K562 (cell line): ENCODE data around the gene EXOC4. TPM values are rescaled to one million over a fixed set of nuclear protein-coding genes. Genes with fewer than 3 reads are reported as not detected.

Experiments
- ATAC-seq: fragments of 200-7000 bp; cut with Tn5 transposase; 3 replicates; pipeline ENCODE4 v1.9.1; 2020; ENCODE audit warnings: moderate library complexity
- BruUV-seq: library from RNA; stranded (reverse); fragments of 400-500 nt; replicated peaks from 2 replicates; lab custom pipeline; 2021; lab: Mats Ljungman, UMichigan
- CTCF ChIA-PET: fragments of 300-600 bp; formaldehyde crosslinking; extraction: SDS; loops from one replicate; lab custom pipeline; 2021; ENCODE audit warnings: low intra/inter-chr PET ratio; lab: Yijun Ruan, JAX
- POLR2A ChIA-PET: fragments of 300-600, 350-650 bp; sonication (Branson Sonifier 250); formaldehyde crosslinking; extraction: SDS; loops from one replicate; lab custom pipeline; 2021; ENCODE audit warnings: antibody characterized with exemption, inconsistent platforms; lab: Yijun Ruan, JAX
- DNase-seq, 4 experiments: peaks; one replicate each; pipeline versions ENCODE4 v3.0.0 to v3.0.0-alpha.2; 2011 to 2018; ENCODE audit warnings: low spot score in 3 of 4, mixed read lengths in 3 of 4; ENCODE audit errors: extremely low read depth in 1 of 4
- FAIRE-seq: peaks from 2 replicates; lab custom pipeline; 2011; peaks lifted over from hg19 to GRCh38; lab: Jason Lieb, UNC
- H2AFZ ChIP-seq: 2 replicates; pipeline ENCODE4 v1.6.0; 2011; ENCODE audit warnings: low read depth, low read length, control low read depth, inconsistent platforms
- H3K27ac ChIP-seq: fragments of 200-600 bp; 3 replicates; pipeline ENCODE4 v1.8.0; 2011; ENCODE audit warnings: low read depth, mild to moderate bottlenecking, control low read depth, inconsistent platforms, low read length, moderate library complexity, mixed read lengths; ENCODE audit errors: extremely low read depth
- H3K27me3 ChIP-seq, 2 experiments: fragments of 300-600 bp in 1 of 2; 2 replicates in 1 of 2; 3 replicates in 1 of 2; pipeline versions ENCODE4 v1.6.0 to v1.8.0; 2011; ENCODE audit warnings: inconsistent platforms in 2 of 2, low read length in 2 of 2, mild to moderate bottlenecking in 1 of 2, mixed read lengths in 1 of 2, moderate library complexity in 1 of 2; ENCODE audit not compliant: control insufficient read depth in 2 of 2, insufficient read depth in 2 of 2
- H3K36me3 ChIP-seq: fragments of 300-600 bp; 3 replicates; pipeline ENCODE4 v1.8.0; 2011; ENCODE audit warnings: mild to moderate bottlenecking, low read length, inconsistent platforms; ENCODE audit not compliant: control insufficient read depth, insufficient read depth
- H3K4me1 ChIP-seq, 2 experiments: fragments of 200-600 bp in 1 of 2; replicated peaks in 1 of 2; 2 replicates in 1 of 2; 3 replicates in 1 of 2; pipeline versions ENCODE4 v1.5.1 to v1.8.0; 2011; ENCODE audit warnings: inconsistent platforms in 2 of 2, low read length in 2 of 2, mild to moderate bottlenecking in 1 of 2, mixed read lengths in 1 of 2, moderate library complexity in 1 of 2; ENCODE audit not compliant: control insufficient read depth in 2 of 2, insufficient read depth in 2 of 2
- H3K4me2 ChIP-seq: 2 replicates; pipeline ENCODE4 v1.6.1; 2011; ENCODE audit warnings: low read length, control low read depth, inconsistent platforms, mixed read lengths; ENCODE audit not compliant: insufficient read depth
- H3K4me3 ChIP-seq: fragments of 200-600 bp; sonication (generic), shearing (Covaris generic); 2 replicates; pipeline ENCODE4 v1.5.1; 2016; ENCODE audit warnings: control low read depth, inconsistent platforms
- H3K79me2 ChIP-seq: fragments of 200-600 bp; 3 replicates; pipeline ENCODE4 v1.8.0; 2011; ENCODE audit warnings: low read length, inconsistent platforms; ENCODE audit not compliant: control insufficient read depth, insufficient read depth
- H3K9ac ChIP-seq, 2 experiments: 2 replicates each; pipeline versions ENCODE4 v1.6.0 to v1.6.1; 2011; ENCODE audit warnings: low read depth in 2 of 2, low read length in 2 of 2, control low read depth in 1 of 2, inconsistent platforms in 1 of 2, mild to moderate bottlenecking in 1 of 2, mixed read lengths in 1 of 2; ENCODE audit not compliant: insufficient read depth in 1 of 2
- H3K9me1 ChIP-seq: one replicate; pipeline ENCODE4 v1.6.0; 2011; ENCODE audit warnings: inconsistent platforms, mild to moderate bottlenecking, low read length, moderate library complexity; ENCODE audit not compliant: control insufficient read depth, insufficient read depth
- H3K9me3 ChIP-seq: replicated peaks from 2 replicates; pipeline ENCODE4 v1.5.1; 2011; ENCODE audit warnings: low read depth, low read length, inconsistent platforms; ENCODE audit not compliant: control insufficient read depth, insufficient read depth
- H4K20me1 ChIP-seq: replicated peaks from 2 replicates; pipeline ENCODE4 v1.6.1; 2011; ENCODE audit warnings: low read length, inconsistent platforms, mixed read lengths; ENCODE audit not compliant: control insufficient read depth, insufficient read depth
- ADNP ChIP-seq: fragments of 200-800 bp; sonication (Bioruptor generic); IDR thresholded peaks from 2 replicates; pipeline ENCODE4 v1.6.1; 2016; ENCODE audit warnings: missing genetic modification characterization, missing compliant biosample characterization
- ARID1B ChIP-seq: fragments of 450-650 bp; IDR thresholded peaks from 2 replicates; pipeline ENCODE4 v1.6.1; 2016; ENCODE audit warnings: antibody characterized with exemption, mild to moderate bottlenecking, inconsistent platforms
- ARID3A ChIP-seq: IDR thresholded peaks from 2 replicates; pipeline ENCODE4 v1.6.1; 2012; ENCODE audit warnings: low read depth, low read length, improper control_type of control experiment, borderline replicate concordance
- CBFA2T2 ChIP-seq: fragments of 450-650 bp; conservative IDR thresholded peaks from 2 replicates; pipeline ENCODE4 v1.6.1; 2017; ENCODE audit warnings: mild to moderate bottlenecking
- CBFA2T3 ChIP-seq: fragments of 450-650 bp; IDR thresholded peaks from 2 replicates; pipeline ENCODE4 v1.6.1; 2017
- CC2D1A ChIP-seq: fragments of 450-650 bp; IDR thresholded peaks from 2 replicates; pipeline ENCODE4 v1.6.1; 2017; ENCODE audit warnings: mild to moderate bottlenecking
- DPF2 ChIP-seq: fragments of 450-650 bp; IDR thresholded peaks from 2 replicates; pipeline ENCODE4 v1.6.1; 2016
- EP300 ChIP-seq: IDR thresholded peaks from 2 replicates; pipeline ENCODE4 v1.6.1; 2012; ENCODE audit warnings: low read length, improper control_type of control experiment
- ETV1 ChIP-seq: fragments of 450-650 bp; conservative IDR thresholded peaks from 2 replicates; pipeline ENCODE4 v1.6.1; 2016; ENCODE audit warnings: missing genetic modification characterization, control low read depth, low read depth, missing compliant biosample characterization
- NCOR1 ChIP-seq: fragments of 450-650 bp; IDR thresholded peaks from 2 replicates; pipeline ENCODE4 v1.6.1; 2016; ENCODE audit warnings: mild to moderate bottlenecking, moderate library complexity
- POLR2AphosphoS5 ChIP-seq: IDR thresholded peaks from 2 replicates; pipeline ENCODE4 v1.6.1; 2011; ENCODE audit warnings: mild to moderate bottlenecking, low read depth, low read length, moderate library complexity; ENCODE audit not compliant: control insufficient read depth, insufficient read depth
- RCOR1 ChIP-seq, 2 experiments: IDR thresholded peaks; 2 replicates each; pipeline ENCODE4 v1.6.1; 2012; ENCODE audit warnings: low read depth in 2 of 2, low read length in 2 of 2, borderline replicate concordance in 1 of 2, improper control_type of control experiment in 1 of 2
- SMARCA4 ChIP-seq: fragments of 450-650 bp; IDR thresholded peaks from 2 replicates; pipeline ENCODE4 v1.6.1; 2016
- TAL1 ChIP-seq: fragments of 450-650 bp; IDR thresholded peaks from 2 replicates; pipeline ENCODE4 v1.6.1; 2016; ENCODE audit warnings: mild to moderate bottlenecking
- TCF3 ChIP-seq: sonication (generic); formaldehyde crosslinking; IDR thresholded peaks from 2 replicates; pipeline ENCODE4 v1.4.0; 2020; ENCODE audit warnings: mild to moderate bottlenecking, missing genetic modification reagents
- TCFL5 ChIP-seq: fragments of 250-450 bp; sonication (Bioruptor Pico); conservative IDR thresholded peaks from 2 replicates; pipeline ENCODE4 v1.6.1; 2021; ENCODE audit warnings: mild to moderate bottlenecking, moderate library complexity, matching md5 sums
- TEAD4 ChIP-seq, 2 experiments: sonication (generic) in 1 of 2; formaldehyde crosslinking in 1 of 2; IDR thresholded peaks; 2 replicates each; pipeline versions ENCODE4 v1.6.1 to v1.8.0; 2012 to 2022; ENCODE audit warnings: borderline replicate concordance in 1 of 2, inconsistent platforms in 1 of 2, low read length in 1 of 2, mild to moderate bottlenecking in 1 of 2, missing genetic modification reagents in 1 of 2
- TRIM24 ChIP-seq, 2 experiments: fragments of 450-650 bp; IDR thresholded peaks; 2 replicates each; pipeline ENCODE4 v1.6.1; 2016
- ZC3H11A ChIP-seq: IDR thresholded peaks from 2 replicates; pipeline ENCODE4 v1.6.1; 2012; ENCODE audit warnings: low read depth, low read length, improper control_type of control experiment
- WGBS: fragments of 100-300 bp; shearing (Covaris generic); methylation state at CpG from one replicate; pipeline ENCODE4 v1.1.6; 2016; ENCODE audit warnings: low coverage, mixed read lengths; ENCODE audit not compliant: insufficient coverage; ENCODE audit errors: missing lambda C conversion rate; 5-methylcytosine and 5-hydroxymethylcytosine counted together
- in situ Hi-C: fragments of 300-500 bp; cut with MboI; formaldehyde crosslinking; loops from 4 replicates; pipeline ENCODE4 v1.15.0; 2018; ENCODE audit warnings: inconsistent platforms, mixed read lengths
- intact Hi-C: fragments of 100-400 bp; cut with micrococcal nuclease; formaldehyde crosslinking; loops from 2 replicates; pipeline ENCODE4 v1.14.2; 2022
- polyA plus RNA-seq, 8 experiments: library from polyadenylated mRNA; depleted of rRNA in 4 of 8; stranded (reverse) in 5 of 8; unstranded in 3 of 8; fragments of >200 nt; fragmentation: Nextera tagmentation in 2 of 8; fragmentation: Illumina TruSeq in 1 of 8; extraction: Ambion mirVana in 2 of 8; extraction: Trizol in 1 of 8; gene quantifications; 2 replicates each; pipeline versions ENCODE4 v1.2.1 to v1.2.3, GENCODE V29; 2011 to 2014; ENCODE audit warnings: inconsistent platforms in 1 of 8, missing spikeins in 1 of 8
- total RNA-seq, 7 experiments: library from RNA; depleted of rRNA in 6 of 7; stranded (reverse); fragments of >200 nt in 6 of 7; fragmentation: Illumina TruSeq in 2 of 7; extraction: Trizol in 2 of 7; gene quantifications; 2 replicates each; pipeline versions ENCODE4 v1.2.1 to v1.2.3, GENCODE V29; 2011 to 2021; ENCODE audit warnings: low replicate concordance in 1 of 7

EXOC4 gene
- total and polyA plus RNA-seq, 9 of the 15 experiments (the other 6 are each of a cell fraction or from before 2014, with no cell fraction given) = 18.5 to 73.1 (median 46.6) TPM

DNA sequence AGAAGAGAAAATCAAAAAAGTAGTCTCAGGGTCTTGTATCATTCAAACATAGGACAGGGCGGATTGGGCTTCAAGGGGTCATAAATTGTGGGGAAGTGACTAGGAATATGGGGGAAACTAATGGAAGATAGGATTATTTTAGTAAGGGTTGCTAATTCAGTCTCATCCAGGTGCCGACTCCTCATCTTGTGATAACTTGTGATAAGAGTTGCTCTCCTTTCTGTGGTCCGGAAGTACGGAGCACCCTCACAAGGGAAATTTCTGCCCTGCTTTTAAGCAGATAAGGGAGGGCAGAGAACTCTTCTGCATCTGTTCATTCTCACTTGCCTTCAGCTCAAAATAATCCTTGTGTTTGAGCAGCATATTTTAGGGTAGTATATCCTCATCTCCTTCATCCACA, 437.9 kb downstream of the EXOC4 start:
- Histone ChIP-seq H2AFZ (no peak overlapping the region), H4K20me1 (no peaks in the 10 kb centered on the region), H3K27me3 (no peaks in the 10 kb centered on the region), H3K9ac (no peak overlapping the region), H3K4me2 (no peak overlapping the region), H3K9me1 (no peaks in the 10 kb centered on the region), H3K9me3 (no peaks in the 10 kb centered on the region), H3K4me3 (no peak overlapping the region), H3K4me1 (peaks cover 0 to 17% of the 10 kb centered on the region in 2 experiments; a peak in 2 of 5 replicates), H3K79me2 (no peaks in the 10 kb centered on the region), H3K27ac (no peak overlapping the region), H3K36me3 (no peaks in the 10 kb centered on the region)
- TF ChIP-seq TEAD4 (IDR thresholded peaks at IDR 0.05; ENCODE audit: low read length) = peak; percentile 68
- TF ChIP-seq TEAD4 (CRISPR knock-in tag; IDR thresholded peaks at IDR 0.05; ENCODE audit: borderline replicate concordance) = no peak
- TF ChIP-seq ZC3H11A = no peak
- peak; percentile 40; the same call in 1 of the 2 replicates for TF ChIP-seq EP300
- TF ChIP-seq ETV1 (tag) = peak; percentile 47
- no peak for TF ChIP-seq CC2D1A
- TF ChIP-seq ADNP (tag) = no peak
- TF ChIP-seq DPF2 = peak; percentile 64
- no peak for TF ChIP-seq TCFL5 (CRISPR knock-in tag)
- peak in 1 of 2 experiments; percentile 29; a peak in 1 of 4 replicates for TF ChIP-seq RCOR1 (IDR thresholded peaks at IDR 0.05; ENCODE audit: borderline replicate concordance in 1 of 2, low read depth in 2 of 2, low read length in 2 of 2)
- TF ChIP-seq NCOR1 = 0 out of 2 replicates have a peak, but pooled peaks have one; percentile 39
- peak; percentile 61 for TF ChIP-seq CBFA2T2
- 0 out of 2 replicates have a peak, but pooled peaks have one; percentile 42 for TF ChIP-seq ARID3A
- TF ChIP-seq SMARCA4 = 0 out of 2 replicates have a peak, but pooled peaks have one; percentile 28
- peak; percentile 76 for TF ChIP-seq CBFA2T3
- 0 out of 4 replicates have a peak, but pooled peaks of 1 of the 2 experiments have one; percentile 12 for TF ChIP-seq TRIM24 (IDR thresholded peaks at IDR 0.05)
- 0 out of 2 replicates have a peak, but pooled peaks have one; percentile 37 for TF ChIP-seq TCF3
- TF ChIP-seq ARID1B = peak; percentile 67
- TF ChIP-seq POLR2AphosphoS5 = 0 out of 2 replicates have a peak, but pooled peaks have one; percentile 28
- peak; percentile 56; the same call in 1 of the 2 replicates for TF ChIP-seq TAL1
- in situ Hi-C loops (no loop called here), intact Hi-C loops (no loop called here)
- WGBS = 10% methylated on average over 4 of the region's 4 CpGs
- ChIA-PET CTCF (no interaction called here), POLR2A (interaction anchor here (0.5 to 1.6 kb wide), 6 partner anchors 9 to 60 kb away, joined by 3 to 6 read pairs (median 4); no protein-coding TSS in a partner anchor)
- peak in 2 of 4 experiments; percentile 18 to 52 for DNase-seq
- ATAC-seq = peak; percentile 65
- no TSS peak for BruUV-seq
- FAIRE-seq = no peak
